Measurements from ENCODE around the gene DCAF11.

Gene DCAF11

DNA sequence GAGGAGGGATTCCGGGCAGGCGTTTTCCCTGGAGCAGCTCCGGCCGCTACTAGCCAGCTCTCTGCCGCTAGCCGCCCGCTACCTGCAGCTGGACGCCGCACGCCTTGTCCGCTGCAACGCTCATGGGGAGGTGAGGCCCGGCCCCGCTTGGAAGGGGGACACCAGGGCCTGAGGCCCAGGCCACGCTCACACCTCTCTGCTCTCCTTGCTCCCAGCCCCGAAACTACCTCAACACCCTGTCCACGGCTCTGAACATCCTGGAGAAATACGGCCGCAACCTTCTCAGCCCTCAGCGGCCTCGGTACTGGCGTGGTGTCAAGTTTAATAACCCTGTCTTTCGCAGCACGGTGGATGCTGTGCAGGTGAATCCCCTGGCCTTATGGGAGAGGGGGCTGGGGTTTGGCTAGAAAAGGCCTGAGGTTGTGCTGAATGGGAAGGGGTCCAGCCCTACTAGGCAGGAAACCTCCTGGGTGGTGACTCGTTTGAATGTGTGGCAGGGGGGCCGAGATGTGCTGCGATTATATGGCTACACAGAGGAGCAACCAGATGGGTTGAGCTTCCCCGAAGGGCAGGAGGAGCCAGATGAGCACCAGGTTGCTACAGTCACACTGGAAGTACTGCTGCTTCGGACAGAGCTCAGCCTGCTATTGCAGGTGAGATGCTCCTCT, 33.3 kb downstream of the DCAF11 start:
- H3K36me3 ChIP-seq (ENCODE audit: insufficient read depth, low read length) = peaks cover 63% of the 10 kb centered on the region
- H2AFZ ChIP-seq (ENCODE audit: low read length) = no peak overlapping the region
- H3K27me3 ChIP-seq (ENCODE audit: insufficient read depth, low read length) = no peaks in the 10 kb centered on the region
- no peaks in the 10 kb centered on the region for H3K9me3 ChIP-seq (ENCODE audit: low read length)
- H3K4me2 ChIP-seq (ENCODE audit: low read length) = peak overlapping the region; percentile 98
- peaks cover 6% of the 10 kb centered on the region; the same call in 1 of the 2 replicates for H3K79me2 ChIP-seq (ENCODE audit: insufficient read depth, low read length)
- H3K4me1 ChIP-seq (ENCODE audit: insufficient read depth, low read length, severe bottlenecking) = peaks cover 21% of the 10 kb centered on the region
- peak overlapping the region; percentile 97 for H3K4me3 ChIP-seq (ENCODE audit: low read depth, low read length, poor library complexity, severe bottlenecking)
- no peaks in the 10 kb centered on the region for H4K20me1 ChIP-seq (ENCODE audit: insufficient read depth, low read length)
- no peaks in the 10 kb centered on the region for H3F3A ChIP-seq (ENCODE audit: insufficient read depth, low read length)
- no peaks in the 10 kb centered on the region for H3K9me2 ChIP-seq (ENCODE audit: low read depth, low read length)
- no peak for TF ChIP-seq EZH2 (IDR thresholded peaks at IDR 0.05; ENCODE audit: borderline replicate concordance, low read length)
- TF ChIP-seq, protein P1, sequence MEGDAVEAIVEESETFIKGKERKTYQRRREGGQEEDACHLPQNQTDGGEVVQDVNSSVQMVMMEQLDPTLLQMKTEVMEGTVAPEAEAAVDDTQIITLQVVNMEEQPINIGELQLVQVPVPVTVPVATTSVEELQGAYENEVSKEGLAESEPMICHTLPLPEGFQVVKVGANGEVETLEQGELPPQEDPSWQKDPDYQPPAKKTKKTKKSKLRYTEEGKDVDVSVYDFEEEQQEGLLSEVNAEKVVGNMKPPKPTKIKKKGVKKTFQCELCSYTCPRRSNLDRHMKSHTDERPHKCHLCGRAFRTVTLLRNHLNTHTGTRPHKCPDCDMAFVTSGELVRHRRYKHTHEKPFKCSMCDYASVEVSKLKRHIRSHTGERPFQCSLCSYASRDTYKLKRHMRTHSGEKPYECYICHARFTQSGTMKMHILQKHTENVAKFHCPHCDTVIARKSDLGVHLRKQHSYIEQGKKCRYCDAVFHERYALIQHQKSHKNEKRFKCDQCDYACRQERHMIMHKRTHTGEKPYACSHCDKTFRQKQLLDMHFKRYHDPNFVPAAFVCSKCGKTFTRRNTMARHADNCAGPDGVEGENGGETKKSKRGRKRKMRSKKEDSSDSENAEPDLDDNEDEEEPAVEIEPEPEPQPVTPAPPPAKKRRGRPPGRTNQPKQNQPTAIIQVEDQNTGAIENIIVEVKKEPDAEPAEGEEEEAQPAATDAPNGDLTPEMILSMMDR (IDR thresholded peaks at IDR 0.05; ENCODE audit: low read length) = no peak
- H3K9ac ChIP-seq (ENCODE audit: low read length) = peak overlapping the region; percentile 92
- H3K27ac ChIP-seq (ENCODE audit: low read depth, low read length, poor library complexity, severe bottlenecking) = no peak overlapping the region

DNA sequence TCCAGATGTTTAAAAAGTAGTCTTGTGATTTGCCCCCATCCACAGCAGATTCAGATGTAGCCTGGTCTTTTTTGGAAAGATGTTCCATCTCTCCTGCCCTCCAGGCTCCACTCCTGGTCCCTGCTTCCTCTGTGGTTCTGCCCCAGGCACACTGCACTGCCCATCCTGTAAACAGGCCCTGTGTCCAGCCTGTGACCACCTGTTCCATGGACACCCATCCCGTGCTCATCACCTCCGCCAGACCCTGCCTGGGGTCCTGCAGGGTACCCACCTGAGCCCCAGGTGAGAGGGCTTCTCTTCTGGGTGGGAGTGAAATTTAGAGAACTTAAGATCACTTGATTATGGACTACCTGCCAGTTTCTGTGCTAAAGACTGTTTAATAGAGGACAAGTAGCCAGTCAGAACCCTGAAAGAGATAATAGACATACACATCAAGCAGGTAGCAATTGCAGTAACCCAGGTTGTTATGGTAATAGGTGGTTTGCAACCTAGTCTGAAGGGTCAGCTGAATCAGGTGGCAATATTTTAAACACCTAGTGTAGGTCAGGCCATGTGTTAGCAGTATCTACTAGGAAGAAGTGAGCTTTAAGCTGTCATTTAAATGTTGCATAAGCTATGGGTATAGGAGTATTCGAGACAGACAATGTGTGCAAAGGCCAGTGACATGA, 34.9 kb downstream of the DCAF11 start:
- H3K79me2 ChIP-seq (ENCODE audit: insufficient read depth, low read length) = peaks cover 6% of the 10 kb centered on the region; the same call in 1 of the 2 replicates
- H3K4me1 ChIP-seq (ENCODE audit: insufficient read depth, low read length, severe bottlenecking) = peaks cover 21% of the 10 kb centered on the region
- H3K27me3 ChIP-seq (ENCODE audit: insufficient read depth, low read length) = no peaks in the 10 kb centered on the region
- no peak overlapping the region for H3K27ac ChIP-seq (ENCODE audit: low read depth, low read length, poor library complexity, severe bottlenecking)
- TF ChIP-seq, protein P1 (IDR thresholded peaks at IDR 0.05; ENCODE audit: low read length) = no peak
- no peak for TF ChIP-seq EZH2 (IDR thresholded peaks at IDR 0.05; ENCODE audit: borderline replicate concordance, low read length)
- no peak overlapping the region for H3K9ac ChIP-seq (ENCODE audit: low read length)
- no peak overlapping the region for H2AFZ ChIP-seq (ENCODE audit: low read length)
- peaks cover 50% of the 10 kb centered on the region for H3K36me3 ChIP-seq (ENCODE audit: insufficient read depth, low read length)
- H3F3A ChIP-seq (ENCODE audit: insufficient read depth, low read length) = no peaks in the 10 kb centered on the region
- H3K9me2 ChIP-seq (ENCODE audit: low read depth, low read length) = no peaks in the 10 kb centered on the region
- H3K4me3 ChIP-seq (ENCODE audit: low read depth, low read length, poor library complexity, severe bottlenecking) = no peak overlapping the region
- no peak overlapping the region for H3K4me2 ChIP-seq (ENCODE audit: low read length)
- H4K20me1 ChIP-seq (ENCODE audit: insufficient read depth, low read length) = no peaks in the 10 kb centered on the region
- no peaks in the 10 kb centered on the region for H3K9me3 ChIP-seq (ENCODE audit: low read length)

DNA sequence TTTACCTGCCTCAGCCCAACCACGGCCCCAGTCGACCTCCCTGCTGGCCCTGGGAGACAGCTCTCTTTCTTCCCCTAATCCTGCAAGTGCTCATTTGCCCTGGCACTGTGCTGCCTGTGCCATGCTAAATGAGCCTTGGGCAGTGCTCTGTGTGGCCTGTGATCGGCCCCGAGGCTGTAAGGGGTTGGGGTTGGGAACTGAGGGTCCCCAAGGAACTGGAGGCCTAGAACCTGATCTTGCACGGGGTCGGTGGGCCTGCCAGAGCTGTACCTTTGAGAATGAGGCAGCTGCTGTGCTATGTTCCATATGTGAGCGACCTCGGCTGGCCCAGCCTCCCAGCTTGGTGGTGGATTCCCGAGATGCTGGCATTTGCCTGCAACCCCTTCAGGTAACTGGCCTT, 35.5 kb downstream of the DCAF11 start:
- H3K9me3 ChIP-seq (ENCODE audit: low read length) = no peaks in the 10 kb centered on the region
- H3K27ac ChIP-seq (ENCODE audit: low read depth, low read length, poor library complexity, severe bottlenecking) = no peak overlapping the region
- H4K20me1 ChIP-seq (ENCODE audit: insufficient read depth, low read length) = no peaks in the 10 kb centered on the region
- no peaks in the 10 kb centered on the region for H3K27me3 ChIP-seq (ENCODE audit: insufficient read depth, low read length)
- peaks cover 6% of the 10 kb centered on the region; the same call in 1 of the 2 replicates for H3K79me2 ChIP-seq (ENCODE audit: insufficient read depth, low read length)
- H3K4me1 ChIP-seq (ENCODE audit: insufficient read depth, low read length, severe bottlenecking) = peaks cover 21% of the 10 kb centered on the region
- no peak overlapping the region for H3K9ac ChIP-seq (ENCODE audit: low read length)
- no peak overlapping the region for H3K4me3 ChIP-seq (ENCODE audit: low read depth, low read length, poor library complexity, severe bottlenecking)
- H3K4me2 ChIP-seq (ENCODE audit: low read length) = no peak overlapping the region
- no peak overlapping the region for H2AFZ ChIP-seq (ENCODE audit: low read length)
- H3K9me2 ChIP-seq (ENCODE audit: low read depth, low read length) = no peaks in the 10 kb centered on the region
- TF ChIP-seq, protein P1 (IDR thresholded peaks at IDR 0.05; ENCODE audit: low read length) = no peak
- TF ChIP-seq EZH2 (IDR thresholded peaks at IDR 0.05; ENCODE audit: borderline replicate concordance, low read length) = no peak
- H3F3A ChIP-seq (ENCODE audit: insufficient read depth, low read length) = no peaks in the 10 kb centered on the region
- H3K36me3 ChIP-seq (ENCODE audit: insufficient read depth, low read length) = peaks cover 49% of the 10 kb centered on the region

Data from OCI-LY1 (cell line).